Gastrocnemius medialis (tissue), 4 donors: ENCODE results near the gene C1QC.

Experiments used
- CTCF ChIP-seq, 5 experiments: fragments of 450-650 bp in 3 of 5; fragments of 200-600 bp in 2 of 5; sonication (generic) in 2 of 5; IDR thresholded peaks in 4 of 5; conservative IDR thresholded peaks in 1 of 5; 1 replicate in 4 of 5; 2 replicates in 1 of 5; pipeline ENCODE4 v1.5.1; 2016 to 2019; ENCODE audit warnings: antibody characterized with exemption in 5 of 5, mild to moderate bottlenecking in 3 of 5, moderate library complexity in 3 of 5
- POLR2A ChIP-seq, 2 donors: fragments of 450-650 bp; IDR thresholded peaks; one replicate each; pipeline ENCODE4 v1.6.1; 2017; ENCODE audit warnings: antibody characterized with exemption in 2 of 2, mild to moderate bottlenecking in 2 of 2, moderate library complexity in 2 of 2

GRCh38 chr1:22602060-22602740 is 41.2 kb upstream of the C1QC start:
- TF ChIP-seq POLR2A (IDR thresholded peaks at IDR 0.05) (no peak), CTCF (IDR thresholded peaks at IDR 0.05 in 4 of 5, conservative IDR thresholded peaks at IDR 0.05 in 1 of 5) (no peak)
